ENCODE data around the gene VAV1. TPM values are rescaled to one million over a fixed set of nuclear protein-coding genes. Genes with fewer than 3 reads are reported as not detected.

Gene VAV1
- total and polyA plus RNA-seq, 9 of the 15 experiments (the other 6 are each of a cell fraction or from before 2014, with no cell fraction given) = 0.46 to 20.1 (median 11.1) TPM

GRCh38 chr19:6736917-6737283, 35.6 kb upstream of the VAV1 start (continued):
- no peak for TF ChIP-seq NEUROD1 (IDR thresholded peaks at IDR 0.05; ENCODE audit: borderline replicate concordance, low read depth, low read length, partially characterized antibody)
- TF ChIP-seq KLF10 (CRISPR knock-in tag; IDR thresholded peaks at IDR 0.05) = no peak
- no peak; the same call in 1 of the 2 replicates for TF ChIP-seq RREB1 (CRISPR knock-in tag; IDR thresholded peaks at IDR 0.05)
- TF ChIP-seq PYGO2 (tag; IDR thresholded peaks at IDR 0.05) = no peak
- TF ChIP-seq CHD2 (IDR thresholded peaks at IDR 0.05; ENCODE audit: low read depth, low read length) = no peak
- TF ChIP-seq SLC30A9 (CRISPR knock-in tag; IDR thresholded peaks at IDR 0.05) = no peak
- no peak for TF ChIP-seq ZNF76 (CRISPR knock-in tag; IDR thresholded peaks at IDR 0.05; ENCODE audit: borderline replicate concordance)
- no peak for TF ChIP-seq THAP7 (CRISPR knock-in tag; IDR thresholded peaks at IDR 0.05)
- TF ChIP-seq SNAPC5 (CRISPR knock-in tag; IDR thresholded peaks at IDR 0.05) = no peak
- TF ChIP-seq ZNF263 (CRISPR knock-in tag; IDR thresholded peaks at IDR 0.05; ENCODE audit: borderline replicate concordance) = no peak
- no peak for TF ChIP-seq ZMIZ1 (IDR thresholded peaks at IDR 0.05; ENCODE audit: low read depth in 2 of 2, low read length in 2 of 2)
- no peak for TF ChIP-seq GMEB1 (CRISPR knock-in tag; IDR thresholded peaks at IDR 0.05)
- TF ChIP-seq CCNT2 (IDR thresholded peaks at IDR 0.05; ENCODE audit: borderline replicate concordance, extremely low read depth, insufficient read length, low read depth, low read length) = no peak
- TF ChIP-seq POLR2B (IDR thresholded peaks at IDR 0.05; ENCODE audit: low read depth, partially characterized antibody) = no peak
- TF ChIP-seq TGIF2 (CRISPR knock-in tag; IDR thresholded peaks at IDR 0.05) = no peak
- TF ChIP-seq BRCA1 (IDR thresholded peaks at IDR 0.05) = no peak
- TF ChIP-seq BRCA1 (CRISPR knock-in tag; IDR thresholded peaks at IDR 0.05) = no peak

All from K562 (cell line).